Osteoblast (primary cell): ENCODE data around the gene RAC2. TPM values are rescaled to one million over a fixed set of nuclear protein-coding genes. Genes with fewer than 3 reads are reported as not detected.

Source experiments
- DNase-seq: peaks from one replicate; pipeline ENCODE4 v3.0.0; 2011; ENCODE audit warnings: low spot score, mixed read lengths; ENCODE audit not compliant: insufficient read length; ENCODE audit errors: missing footprints
- H2AFZ ChIP-seq: 2 replicates; pipeline ENCODE4 v1.6.0; 2011; ENCODE audit warnings: mild to moderate bottlenecking, low read length
- H3K27ac ChIP-seq: 2 replicates; pipeline ENCODE4 v1.5.1; 2011; ENCODE audit warnings: mild to moderate bottlenecking, low read depth, low read length, moderate library complexity
- H3K27me3 ChIP-seq: 2 replicates; pipeline ENCODE4 v1.6.0; 2012; ENCODE audit warnings: mild to moderate bottlenecking, control low read depth, inconsistent platforms, low read length, moderate library complexity; ENCODE audit not compliant: insufficient read depth
- H3K36me3 ChIP-seq: 2 replicates; pipeline ENCODE4 v1.5.1; 2011; ENCODE audit warnings: mild to moderate bottlenecking, low read length, control low read depth, moderate library complexity; ENCODE audit not compliant: insufficient read depth
- H3K4me1 ChIP-seq: 2 replicates; pipeline ENCODE4 v1.5.1; 2011; ENCODE audit warnings: mild to moderate bottlenecking, low read length, control low read depth, moderate library complexity; ENCODE audit not compliant: insufficient read depth
- H3K4me2 ChIP-seq: 2 replicates; pipeline ENCODE4 v1.6.0; 2011; ENCODE audit warnings: mild to moderate bottlenecking, low read length; ENCODE audit not compliant: insufficient read depth
- H3K4me3 ChIP-seq: fragments of 200-600 bp; sonication (generic); 3 replicates; pipeline ENCODE4 v1.5.1; 2012; ENCODE audit warnings: mild to moderate bottlenecking, low read length, inconsistent platforms; ENCODE audit not compliant: insufficient read depth
- H3K79me2 ChIP-seq: 2 replicates; pipeline ENCODE4 v1.6.0; 2012; ENCODE audit warnings: mild to moderate bottlenecking, low read length, control low read depth, inconsistent platforms; ENCODE audit not compliant: insufficient read depth
- H3K9me3 ChIP-seq: 2 replicates; pipeline ENCODE4 v1.5.1; 2011; ENCODE audit warnings: low read depth, low read length, control low read depth
- H4K20me1 ChIP-seq: 2 replicates; pipeline ENCODE4 v1.6.0; 2012; ENCODE audit warnings: mild to moderate bottlenecking, low read length, control low read depth; ENCODE audit not compliant: insufficient read depth
- small RNA-seq: library from RNA; depleted of rRNA; stranded (forward); fragments of <200 nt; gene quantifications from one replicate; pipeline ENCODE3, GENCODE V24; 2012
- total RNA-seq: library from RNA; depleted of rRNA; stranded (reverse); fragments of >200 nt; gene quantifications from 2 replicates; pipeline ENCODE4 v1.2.3, GENCODE V29; 2012
- TF ChIP-seq, protein P1 (sequence below): IDR thresholded peaks from 2 replicates; pipeline ENCODE4 v1.5.1; 2011; ENCODE audit warnings: mild to moderate bottlenecking, low read depth, low read length, moderate library complexity; ENCODE audit errors: extremely low read depth

RAC2 gene
- total RNA-seq, 1 donor, result 14.5 TPM

- Histone ChIP-seq H3K36me3 (no peaks in the 10 kb centered on the region), H3K9me3 (no peaks in the 10 kb centered on the region), H3K4me1 (peaks cover 22% of the 10 kb centered on the region), H3K4me2 (no peak overlapping the region), H3K27ac (no peak overlapping the region), H3K4me3 (no peak overlapping the region), H4K20me1 (no peaks in the 10 kb centered on the region), H3K27me3 (peaks cover 17% of the 10 kb centered on the region), H2AFZ (peak overlapping the region; percentile 81), H3K79me2 (no peaks in the 10 kb centered on the region)
- peak; percentile 68 for DNase-seq
- TF ChIP-seq, protein P1, sequence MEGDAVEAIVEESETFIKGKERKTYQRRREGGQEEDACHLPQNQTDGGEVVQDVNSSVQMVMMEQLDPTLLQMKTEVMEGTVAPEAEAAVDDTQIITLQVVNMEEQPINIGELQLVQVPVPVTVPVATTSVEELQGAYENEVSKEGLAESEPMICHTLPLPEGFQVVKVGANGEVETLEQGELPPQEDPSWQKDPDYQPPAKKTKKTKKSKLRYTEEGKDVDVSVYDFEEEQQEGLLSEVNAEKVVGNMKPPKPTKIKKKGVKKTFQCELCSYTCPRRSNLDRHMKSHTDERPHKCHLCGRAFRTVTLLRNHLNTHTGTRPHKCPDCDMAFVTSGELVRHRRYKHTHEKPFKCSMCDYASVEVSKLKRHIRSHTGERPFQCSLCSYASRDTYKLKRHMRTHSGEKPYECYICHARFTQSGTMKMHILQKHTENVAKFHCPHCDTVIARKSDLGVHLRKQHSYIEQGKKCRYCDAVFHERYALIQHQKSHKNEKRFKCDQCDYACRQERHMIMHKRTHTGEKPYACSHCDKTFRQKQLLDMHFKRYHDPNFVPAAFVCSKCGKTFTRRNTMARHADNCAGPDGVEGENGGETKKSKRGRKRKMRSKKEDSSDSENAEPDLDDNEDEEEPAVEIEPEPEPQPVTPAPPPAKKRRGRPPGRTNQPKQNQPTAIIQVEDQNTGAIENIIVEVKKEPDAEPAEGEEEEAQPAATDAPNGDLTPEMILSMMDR, result no peak
These were observed 68.4 kb downstream of the RAC2 start for GRCh38 chr22:37175414-37176281.

Small RNAs within 50 kb of the gene (small RNA-seq; reads per million reads assigned to genes)
- not detected for gene Z82188.1

Other genes with a start within 250 kb of the RAC2 start
- gene TST, start 224.8 kb downstream of the RAC2 start, total RNA-seq, result 53.6 and 63.3 TPM in 2 replicates
- gene MPST, start 224.5 kb downstream of the RAC2 start, total RNA-seq, result 82.5 and 91.6 TPM in 2 replicates
- gene KCTD17, start 192.5 kb downstream of the RAC2 start, total RNA-seq, result 22.7 and 25.0 TPM in 2 replicates
- gene TMPRSS6, start 134.6 kb downstream of the RAC2 start, total RNA-seq, result not detected in 2 replicates
- 0.59 TPM in 1 of 2 replicates, not detected in the other for gene IL2RB, start 94.4 kb downstream of the RAC2 start, total RNA-seq
- gene C1QTNF6, start 56.0 kb downstream of the RAC2 start, total RNA-seq, result 11.9 and 18.3 TPM in 2 replicates
- not detected in 2 replicates for gene SSTR3, start 31.8 kb downstream of the RAC2 start, total RNA-seq
- 0.59 and 0.72 TPM in 2 replicates for gene CYTH4, start 38.2 kb upstream of the RAC2 start, total RNA-seq
- gene ELFN2, start 183.2 kb upstream of the RAC2 start, total RNA-seq, result under 0.01 and 0.29 TPM in 2 replicates
- 0.29 and 0.72 TPM in 2 replicates for gene MFNG, start 242.1 kb upstream of the RAC2 start, total RNA-seq